GM19397 (cell line): ENCODE data around the gene SQOR.
"Not testable (repeated sequence)": the region's sequence is repeated elsewhere in the genome, so short reads cannot be mapped to it uniquely, and the experiment has no call there.

Experiments
- ATAC-seq: cut with Tn5 transposase; IDR thresholded peaks from one replicate; pipeline ENCODE4 v1.9.1; 2021; ENCODE audit warnings: mild to moderate bottlenecking, moderate library complexity; ENCODE audit not compliant: unreplicated experiment

SQOR gene

DNA sequence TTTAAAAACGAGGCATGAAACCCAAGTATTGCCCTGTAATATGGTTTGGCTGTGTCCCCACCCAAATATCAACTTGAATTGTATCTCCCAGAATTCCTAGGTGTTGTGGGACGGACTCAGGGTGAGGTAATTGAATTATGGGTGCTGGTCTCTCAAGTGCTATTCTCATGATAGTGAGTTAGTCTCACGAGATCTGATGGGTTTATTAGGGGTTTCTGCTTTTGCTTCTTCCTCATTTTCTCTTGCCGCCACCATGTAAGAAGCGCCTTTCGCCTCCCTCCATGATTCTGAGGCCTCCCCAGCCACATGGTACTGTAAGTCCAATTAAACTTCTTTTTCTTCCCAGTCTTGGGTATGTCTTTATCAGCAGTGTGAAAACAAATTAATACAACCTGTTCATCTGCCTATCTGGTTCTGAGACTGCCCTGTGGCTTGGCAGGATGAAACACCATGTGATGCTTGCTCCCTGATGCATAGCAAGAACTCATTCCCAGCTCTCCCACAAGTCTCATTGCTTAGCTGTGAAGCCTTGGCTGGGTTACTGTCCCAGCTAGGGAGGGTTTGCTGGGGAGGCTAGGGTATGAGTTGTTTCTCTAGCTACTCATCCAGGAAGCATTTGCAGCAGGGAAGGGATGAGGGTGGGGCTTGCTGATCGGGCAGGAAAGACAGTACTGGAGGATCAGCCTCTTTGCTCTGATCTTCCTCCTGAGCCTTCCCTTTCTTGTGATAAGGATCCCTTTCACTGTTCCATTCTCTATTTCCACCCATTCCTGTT is 3.7 kb upstream of the SQOR start:
- no peak for ATAC-seq

- no peak for ATAC-seq
These were observed 3.1 kb upstream of the SQOR start for GRCh38 chr15:45631776-45632175.

DNA sequence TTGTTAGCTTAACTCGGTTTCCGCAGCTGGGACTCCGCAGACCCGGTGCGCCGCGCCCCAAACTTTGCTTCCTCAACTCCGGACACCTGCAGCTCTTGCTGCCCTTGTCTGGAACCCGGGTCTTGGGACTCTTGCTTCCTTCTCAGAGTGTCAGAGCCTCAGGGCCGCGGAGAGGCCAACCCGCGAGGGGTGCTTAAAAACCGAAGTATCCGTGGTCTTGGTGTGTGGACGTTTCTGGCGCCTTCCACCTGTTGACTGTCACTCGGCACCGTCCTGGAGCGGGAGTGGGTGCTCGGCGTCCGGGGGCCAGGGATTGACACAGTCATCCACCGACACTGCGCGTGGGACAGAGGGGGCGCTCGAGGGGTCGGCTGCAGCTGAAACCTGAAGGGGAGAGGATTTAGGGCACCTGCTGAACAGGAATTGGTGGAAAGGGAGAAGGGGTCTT is 386 bp downstream of the SQOR start:
- ATAC-seq: peak; percentile 46

- no peak for ATAC-seq
These were observed 999 bp downstream of the SQOR start for GRCh38 chr15:45635763-45636292.

GRCh38 chr15:45637141-45637540 is 2.3 kb downstream of the SQOR start:
- ATAC-seq: no peak

GRCh38 chr15:45637552-45638033 is 2.8 kb downstream of the SQOR start:
- ATAC-seq: peak; percentile 36

- ATAC-seq: no peak
These were observed 5.8 kb downstream of the SQOR start for GRCh38 chr15:45640616-45641015.

GRCh38 chr15:45641374-45641781 is 6.5 kb downstream of the SQOR start:
- ATAC-seq: no peak

GRCh38 chr15:45641999-45642932 is 7.4 kb downstream of the SQOR start:
- no peak for ATAC-seq

DNA sequence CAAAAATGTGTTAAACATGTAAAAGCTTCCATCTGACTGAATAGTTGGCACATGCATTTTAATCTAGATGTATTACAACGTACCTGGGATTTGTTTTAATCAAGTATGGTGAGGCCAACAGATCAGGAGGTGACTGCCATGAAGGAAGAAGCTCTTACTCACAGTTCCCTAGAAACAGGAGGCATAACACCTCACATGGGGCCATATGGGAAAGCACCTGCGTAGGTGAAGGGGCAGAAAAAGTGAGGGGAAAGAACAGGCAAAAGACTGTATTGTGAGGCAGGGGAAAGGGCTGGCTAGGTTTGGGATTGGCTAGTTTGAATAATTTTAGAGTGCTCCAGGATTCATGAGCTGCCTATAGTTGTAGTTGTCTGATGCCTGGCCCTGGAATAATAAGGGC is 9.6 kb downstream of the SQOR start:
- no peak for ATAC-seq

DNA sequence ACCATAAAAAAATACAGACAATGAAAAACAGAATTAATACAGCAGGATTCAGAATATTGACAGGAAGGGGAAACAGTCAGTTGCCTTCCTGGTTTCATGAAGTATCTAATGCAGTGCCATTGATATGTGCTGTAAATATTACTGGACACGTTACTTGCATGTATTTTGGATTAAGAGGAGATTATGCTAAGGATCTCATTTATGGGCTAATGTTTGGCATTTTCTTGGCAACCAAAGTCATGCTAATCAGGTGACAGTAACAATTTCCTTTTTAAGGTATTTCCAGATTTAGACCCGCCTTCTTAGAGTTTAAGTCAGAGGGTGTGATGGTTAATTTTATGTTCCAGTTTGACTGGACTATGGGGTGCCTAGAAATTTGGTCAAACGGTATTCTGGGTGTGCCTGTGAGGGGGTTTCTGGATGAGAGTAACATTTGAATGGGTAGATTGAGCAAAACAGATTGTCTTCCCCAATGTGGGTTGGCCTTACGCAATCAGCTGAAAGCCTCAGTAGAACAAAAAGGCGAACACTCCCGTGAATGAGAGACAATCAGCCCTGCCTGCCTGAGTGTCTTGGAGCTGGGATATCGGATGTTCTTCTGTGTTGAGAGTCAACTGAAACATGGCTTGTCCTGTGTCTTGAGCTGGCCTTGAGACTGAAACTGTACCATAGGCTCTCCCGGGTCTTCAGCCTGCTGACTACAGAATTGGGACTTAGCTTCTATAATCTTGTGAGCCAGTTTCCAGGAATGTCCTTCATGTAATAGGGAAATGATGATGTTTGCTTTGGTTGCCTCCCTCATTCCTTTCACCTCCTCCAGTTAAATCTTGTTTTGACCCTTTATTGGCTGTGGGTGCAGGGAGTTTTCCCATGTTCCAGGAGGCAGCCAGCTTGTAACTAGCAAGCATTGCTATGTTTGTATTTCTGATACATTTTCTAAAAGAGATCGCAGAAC is 10.5 kb downstream of the SQOR start:
- ATAC-seq: no peak

- no peak for ATAC-seq
These were observed 11.4 kb downstream of the SQOR start for GRCh38 chr15:45646220-45646619.

DNA sequence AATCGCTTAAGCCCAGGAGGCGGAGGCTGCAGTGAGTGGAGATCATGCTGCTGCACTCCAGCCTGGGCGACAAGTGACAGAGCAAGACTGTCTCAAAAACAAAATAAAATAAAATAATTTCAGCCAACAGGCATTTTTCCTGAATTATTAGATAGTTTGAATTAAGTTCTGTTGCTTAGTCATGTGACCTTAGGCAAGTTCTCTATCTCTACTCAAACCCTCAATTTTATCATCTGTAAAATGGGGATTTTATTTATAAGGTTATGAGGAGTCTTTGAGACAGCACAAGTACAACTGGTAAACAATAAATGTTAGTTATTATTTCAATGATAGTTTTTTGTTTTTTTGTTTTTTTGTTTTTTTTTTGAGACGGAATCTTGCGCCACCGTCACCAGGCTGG is 13.0 kb downstream of the SQOR start:
- no peak for ATAC-seq

- no peak for ATAC-seq
These were observed 13.8 kb downstream of the SQOR start for GRCh38 chr15:45648521-45649200.

- not testable (repeated sequence) for ATAC-seq
These were observed 15.2 kb downstream of the SQOR start for GRCh38 chr15:45650007-45650406.

- ATAC-seq: no peak
These were observed 16.2 kb downstream of the SQOR start for GRCh38 chr15:45650889-45651525.

- ATAC-seq: no peak
These were observed 19.0 kb downstream of the SQOR start for GRCh38 chr15:45653702-45654424.

GRCh38 chr15:45654749-45655148 is 19.9 kb downstream of the SQOR start:
- no peak for ATAC-seq

GRCh38 chr15:45657254-45657653 is 22.4 kb downstream of the SQOR start:
- ATAC-seq: no peak
